GM12864 (cell line): ENCODE measurements around the gene MED6.

Experiments
- DNase-seq: peaks from one replicate; pipeline ENCODE4 v3.0.0-alpha.2; 2011; ENCODE audit warnings: low read depth
- H3K4me3 ChIP-seq: 2 replicates; pipeline ENCODE4 v1.5.1; 2011; ENCODE audit warnings: mild to moderate bottlenecking, low read depth, low read length, control low read depth
- CTCF ChIP-seq: IDR thresholded peaks from 2 replicates; pipeline ENCODE4 v1.5.1; 2011; ENCODE audit warnings: low read depth, mild to moderate bottlenecking, moderate library complexity, low read length, control low read depth, inconsistent platforms; ENCODE audit errors: missing control alignments

MED6 gene

GRCh38 chr14:70601162-70601561 is 707 bp upstream of the MED6 start:
- H3K4me3 ChIP-seq: peak overlapping the region; percentile 75
- TF ChIP-seq CTCF: no peak
- DNase-seq: no peak

GRCh38 chr14:70599345-70599744 is 1.1 kb downstream of the MED6 start:
- H3K4me3 ChIP-seq: peak overlapping the region; percentile 100; the same call in 1 of the 2 replicates
- TF ChIP-seq CTCF: no peak
- no peak for DNase-seq

- H3K4me3 ChIP-seq: no peak overlapping the region
- DNase-seq: no peak
- no peak for TF ChIP-seq CTCF
Measured at GRCh38 chr14:70597731-70598130, 2.7 kb downstream of the MED6 start.

GRCh38 chr14:70595443-70596185 is 4.8 kb downstream of the MED6 start:
- no peak overlapping the region for H3K4me3 ChIP-seq
- DNase-seq: no peak
- TF ChIP-seq CTCF: no peak

- H3K4me3 ChIP-seq: no peak overlapping the region
- no peak for TF ChIP-seq CTCF
- DNase-seq: no peak
Measured at GRCh38 chr14:70594461-70594860, 6.0 kb downstream of the MED6 start.

GRCh38 chr14:70585231-70585630 is 15.2 kb downstream of the MED6 start:
- H3K4me3 ChIP-seq: no peak overlapping the region
- TF ChIP-seq CTCF: no peak
- no peak for DNase-seq

- DNase-seq: no peak
- TF ChIP-seq CTCF: no peak
- H3K4me3 ChIP-seq: no peak overlapping the region
Measured at GRCh38 chr14:70576891-70577290, 23.6 kb downstream of the MED6 start.
